Endothelial cell of umbilical vein (primary cell): Measurements from ENCODE around the gene GOLGA1. TPM values are rescaled to one million over a fixed set of nuclear protein-coding genes. Genes with fewer than 3 reads are reported as not detected.

ENCODE experiments used
- BruUV-seq: library from RNA; stranded (reverse); fragments of 400-500 nt; replicated peaks from 2 replicates; lab custom pipeline; 2021; lab: Mats Ljungman, UMichigan
- CTCF ChIA-PET: fragments of 300-600, 350-600 bp; sonication (Branson Sonifier 250); formaldehyde crosslinking; loops from one replicate; lab custom pipeline; 2021; ENCODE audit warnings: antibody characterized with exemption, inconsistent platforms; lab: Charles Lee
- POLR2A ChIA-PET: fragments of 300-600, 350-600 bp; sonication (Branson Sonifier 250); formaldehyde crosslinking; loops from one replicate; lab custom pipeline; 2021; ENCODE audit warnings: antibody characterized with exemption, inconsistent platforms; lab: Charles Lee
- DNase-seq: peaks from one replicate; pipeline ENCODE4 v3.0.0-alpha.2; 2011; ENCODE audit warnings: low read depth, low spot score
- FAIRE-seq: peaks from 2 replicates; lab custom pipeline; 2011; peaks lifted over from hg19 to GRCh38; lab: Jason Lieb, UNC
- H2AFZ ChIP-seq: 2 replicates; pipeline ENCODE4 v1.6.0; 2012; ENCODE audit warnings: low read depth, low read length, control low read depth, inconsistent platforms
- H3K27ac ChIP-seq: 2 replicates; pipeline ENCODE4 v1.5.1; 2011; ENCODE audit warnings: low read depth, mild to moderate bottlenecking, control low read depth, low read length, moderate library complexity; ENCODE audit not compliant: insufficient read depth
- H3K27me3 ChIP-seq, 2 experiments: 2 replicates each; pipeline versions ENCODE4 v1.6.0 to v1.6.1; 2011; ENCODE audit warnings: low read length in 2 of 2, mixed read lengths in 1 of 2; ENCODE audit not compliant: control insufficient read depth in 2 of 2, insufficient read depth in 2 of 2
- H3K36me3 ChIP-seq, 2 experiments: 2 replicates in 1 of 2; 3 replicates in 1 of 2; pipeline ENCODE4 v1.5.1; 2011; ENCODE audit warnings: low read length in 2 of 2, mild to moderate bottlenecking in 1 of 2, moderate library complexity in 1 of 2; ENCODE audit not compliant: control insufficient read depth in 2 of 2, insufficient read depth in 2 of 2; ENCODE audit errors: extremely low read depth in 1 of 2
- H3K4me1 ChIP-seq: 3 replicates; pipeline ENCODE4 v1.5.1; 2011; ENCODE audit warnings: mild to moderate bottlenecking, low read length; ENCODE audit not compliant: control insufficient read depth, insufficient read depth; ENCODE audit errors: extremely low read depth
- H3K4me2 ChIP-seq: 2 replicates; pipeline ENCODE4 v1.6.1; 2011; ENCODE audit warnings: low read length, control low read depth, mixed read lengths; ENCODE audit not compliant: insufficient read depth
- H3K4me3 ChIP-seq, 3 experiments: fragments of 200-600 bp in 1 of 3; sonication (generic), shearing (Covaris generic) in 1 of 3; replicated peaks in 1 of 3; 2 replicates each; pipeline ENCODE4 v1.5.1; 2011 to 2016; ENCODE audit warnings: control low read depth in 3 of 3, low read length in 3 of 3, mild to moderate bottlenecking in 2 of 3, inconsistent platforms in 1 of 3, low read depth in 1 of 3, moderate library complexity in 1 of 3; ENCODE audit not compliant: insufficient read depth in 1 of 3
- H3K79me2 ChIP-seq: 2 replicates; pipeline ENCODE4 v1.6.0; 2012; ENCODE audit warnings: low read length, inconsistent platforms; ENCODE audit not compliant: control insufficient read depth, insufficient read depth
- H3K9ac ChIP-seq: replicated peaks from 2 replicates; pipeline ENCODE3; 2011; ENCODE audit warnings: low read length, control low read depth; ENCODE audit not compliant: insufficient read depth; ENCODE audit errors: extremely low read depth
- H3K9me1 ChIP-seq: replicated peaks from 3 replicates; pipeline ENCODE4 v1.6.0; 2011; ENCODE audit warnings: mild to moderate bottlenecking, low read length; ENCODE audit not compliant: control insufficient read depth, insufficient read depth; ENCODE audit errors: extremely low read depth
- H3K9me3 ChIP-seq: replicated peaks from 2 replicates; pipeline ENCODE4 v1.5.1; 2012; ENCODE audit warnings: low read length, inconsistent platforms; ENCODE audit not compliant: control insufficient read depth, insufficient read depth
- H4K20me1 ChIP-seq: replicated peaks from 2 replicates; pipeline ENCODE3; 2011; ENCODE audit warnings: mild to moderate bottlenecking, low read length; ENCODE audit not compliant: control insufficient read depth, insufficient read depth; ENCODE audit errors: extremely low read depth
- EZH2 ChIP-seq: IDR thresholded peaks from 2 replicates; pipeline ENCODE4 v1.6.1; 2012; ENCODE audit warnings: borderline replicate concordance, low read depth, mild to moderate bottlenecking, moderate library complexity, low read length, inconsistent platforms; ENCODE audit not compliant: severe bottlenecking
- FOS ChIP-seq: IDR thresholded peaks from 2 replicates; pipeline ENCODE4 v1.6.1; 2011; ENCODE audit warnings: mild to moderate bottlenecking, low read length, moderate library complexity, borderline replicate concordance; ENCODE audit not compliant: insufficient read depth
- GATA2 ChIP-seq: IDR thresholded peaks from 2 replicates; pipeline ENCODE4 v1.7.0; 2011; ENCODE audit warnings: low read depth, mild to moderate bottlenecking, moderate library complexity, mixed read lengths, low read length; ENCODE audit not compliant: insufficient read length, insufficient read depth
- JUN ChIP-seq: IDR thresholded peaks from 2 replicates; pipeline ENCODE4 v1.6.1; 2011; ENCODE audit warnings: borderline replicate concordance, low read depth; ENCODE audit not compliant: insufficient read length, insufficient read depth
- MYC ChIP-seq: IDR thresholded peaks from one replicate; pipeline ENCODE4 v1.6.1; 2011; ENCODE audit warnings: mild to moderate bottlenecking, low read depth, low read length
- POLR2A ChIP-seq: IDR thresholded peaks from 2 replicates; pipeline ENCODE4 v1.6.1; 2012; ENCODE audit warnings: low read depth, mild to moderate bottlenecking, control low read depth, low read length
- POLR2AphosphoS5 ChIP-seq: IDR thresholded peaks from 2 replicates; pipeline ENCODE4 v1.6.1; 2012; ENCODE audit warnings: low read depth, mild to moderate bottlenecking, control low read depth, low read length, moderate library complexity; ENCODE audit not compliant: insufficient read depth
- dilution Hi-C: fragments of 300-500 bp; cut with MboI; formaldehyde crosslinking; loops from one replicate; pipeline ENCODE4 v1.15.0; 2019; ENCODE audit warnings: low sequenced_read_pairs; ENCODE audit not compliant: extremely low pct_ligation_motif_present
- intact Hi-C: fragments of 100-400 bp; cut with micrococcal nuclease; formaldehyde crosslinking; loops from one replicate; pipeline ENCODE4 v1.10.0; 2022
- polyA plus RNA-seq, 4 experiments: library from polyadenylated mRNA; depleted of rRNA in 3 of 4; stranded (reverse) in 3 of 4; unstranded in 1 of 4; fragments of >200 nt; gene quantifications; 2 replicates each; pipeline versions ENCODE4 v1.2.1 to v1.2.3, GENCODE V29; 2011 to 2012; ENCODE audit warnings: missing spikeins in 1 of 4
- total RNA-seq: library from RNA; stranded (reverse); gene quantifications from 2 replicates; pipeline ENCODE4 v1.2.3, GENCODE V29; 2021
- TF ChIP-seq, protein P1 (sequence below), 2 donors: IDR thresholded peaks; 1 replicate in 1 of 2; 2 replicates in 1 of 2; pipeline ENCODE4 v1.5.1; 2011; ENCODE audit warnings: low read length in 2 of 2, mild to moderate bottlenecking in 2 of 2, moderate library complexity in 2 of 2, control low read depth in 1 of 2, inconsistent platforms in 1 of 2, low read depth in 1 of 2; ENCODE audit not compliant: insufficient read depth in 1 of 2; ENCODE audit errors: extremely low read depth in 1 of 2
- TF ChIP-seq, protein P2 (sequence below): IDR thresholded peaks from 2 replicates; pipeline ENCODE4 v1.6.1; 2011; ENCODE audit not compliant: insufficient read depth, insufficient read length

The GOLGA1 gene
- total and polyA plus RNA-seq, 2 donors (not counting 3 experiments of a cell fraction or from before 2014, with no cell fraction given): 13.1 to 19.9 TPM

DNA sequence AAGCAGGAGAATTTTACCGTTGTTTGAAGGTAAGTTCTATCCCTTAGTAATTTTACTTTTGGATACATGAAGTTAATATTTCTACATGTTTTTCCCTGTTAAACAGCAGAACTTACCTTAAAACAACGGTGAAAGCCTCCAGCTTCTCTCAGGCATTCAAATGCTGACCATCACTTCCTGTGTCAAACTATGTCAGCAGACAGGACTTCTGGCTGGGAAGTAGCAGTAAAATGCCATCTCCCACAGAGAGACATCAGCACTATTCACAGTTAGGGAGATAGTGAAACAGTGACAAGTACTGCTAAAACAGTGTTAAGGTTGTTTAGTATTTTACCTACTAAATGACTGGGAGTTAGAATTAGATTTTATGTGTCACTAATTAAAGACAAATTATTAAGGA, 34.2 kb upstream of the GOLGA1 start:
- TF ChIP-seq EZH2 (no peak), JUN (no peak), FOS (no peak), GATA2 (no peak), MYC (no peak), POLR2AphosphoS5 (no peak), POLR2A (no peak)
- TF ChIP-seq, protein P1, sequence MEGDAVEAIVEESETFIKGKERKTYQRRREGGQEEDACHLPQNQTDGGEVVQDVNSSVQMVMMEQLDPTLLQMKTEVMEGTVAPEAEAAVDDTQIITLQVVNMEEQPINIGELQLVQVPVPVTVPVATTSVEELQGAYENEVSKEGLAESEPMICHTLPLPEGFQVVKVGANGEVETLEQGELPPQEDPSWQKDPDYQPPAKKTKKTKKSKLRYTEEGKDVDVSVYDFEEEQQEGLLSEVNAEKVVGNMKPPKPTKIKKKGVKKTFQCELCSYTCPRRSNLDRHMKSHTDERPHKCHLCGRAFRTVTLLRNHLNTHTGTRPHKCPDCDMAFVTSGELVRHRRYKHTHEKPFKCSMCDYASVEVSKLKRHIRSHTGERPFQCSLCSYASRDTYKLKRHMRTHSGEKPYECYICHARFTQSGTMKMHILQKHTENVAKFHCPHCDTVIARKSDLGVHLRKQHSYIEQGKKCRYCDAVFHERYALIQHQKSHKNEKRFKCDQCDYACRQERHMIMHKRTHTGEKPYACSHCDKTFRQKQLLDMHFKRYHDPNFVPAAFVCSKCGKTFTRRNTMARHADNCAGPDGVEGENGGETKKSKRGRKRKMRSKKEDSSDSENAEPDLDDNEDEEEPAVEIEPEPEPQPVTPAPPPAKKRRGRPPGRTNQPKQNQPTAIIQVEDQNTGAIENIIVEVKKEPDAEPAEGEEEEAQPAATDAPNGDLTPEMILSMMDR (IDR thresholded peaks at IDR 0.05; ENCODE audit: extremely low read depth in 1 of 2, insufficient read depth in 1 of 2, low read depth in 1 of 2, low read length in 2 of 2): no peak
- TF ChIP-seq, protein P2, sequence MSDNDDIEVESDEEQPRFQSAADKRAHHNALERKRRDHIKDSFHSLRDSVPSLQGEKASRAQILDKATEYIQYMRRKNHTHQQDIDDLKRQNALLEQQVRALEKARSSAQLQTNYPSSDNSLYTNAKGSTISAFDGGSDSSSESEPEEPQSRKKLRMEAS: no peak
- no peaks in the 10 kb centered on the region for H3K79me2 ChIP-seq
- ChIA-PET POLR2A (no interaction called here), CTCF (interaction anchor here (1.1 kb wide), 1 partner anchor 67 kb away, joined by 3 read pairs; no protein-coding TSS in a partner anchor)
- intact Hi-C loops: no loop called here
- no peaks in the 10 kb centered on the region for H3K9me1 ChIP-seq
- no peaks in the 10 kb centered on the region for H3K27me3 ChIP-seq
- FAIRE-seq: no peak
- dilution Hi-C loops: no loop called here
- BruUV-seq: no TSS peak
- peak; percentile 22 for DNase-seq
- H2AFZ ChIP-seq: no peak overlapping the region
- H3K9me3 ChIP-seq: no peaks in the 10 kb centered on the region
- H4K20me1 ChIP-seq: no peaks in the 10 kb centered on the region
- H3K36me3 ChIP-seq: no peaks in the 10 kb centered on the region
- no peak overlapping the region for H3K4me3 ChIP-seq
- H3K4me1 ChIP-seq: peaks cover 2% of the 10 kb centered on the region
- H3K9ac ChIP-seq: no peak overlapping the region
- H3K4me2 ChIP-seq: no peak overlapping the region
- no peak overlapping the region for H3K27ac ChIP-seq
